Embryonic facial prominence (tissue), 1 donor: ENCODE data around the gene PILRB.
"Not testable (repeated sequence)": the region's sequence is repeated elsewhere in the genome, so short reads cannot be mapped to it uniquely, and the experiment has no call there.

Experiments
- DNase-seq: peaks from one replicate; pipeline ENCODE4 v3.0.0-alpha.2; 2016; ENCODE audit errors: extremely low spot score

The PILRB gene

GRCh38 chr7:100376066-100376465 is 18.1 kb downstream of the PILRB start:
- DNase-seq, result no peak

- DNase-seq, result no peak
These were observed 20.3 kb downstream of the PILRB start for GRCh38 chr7:100378114-100378755.

DNA sequence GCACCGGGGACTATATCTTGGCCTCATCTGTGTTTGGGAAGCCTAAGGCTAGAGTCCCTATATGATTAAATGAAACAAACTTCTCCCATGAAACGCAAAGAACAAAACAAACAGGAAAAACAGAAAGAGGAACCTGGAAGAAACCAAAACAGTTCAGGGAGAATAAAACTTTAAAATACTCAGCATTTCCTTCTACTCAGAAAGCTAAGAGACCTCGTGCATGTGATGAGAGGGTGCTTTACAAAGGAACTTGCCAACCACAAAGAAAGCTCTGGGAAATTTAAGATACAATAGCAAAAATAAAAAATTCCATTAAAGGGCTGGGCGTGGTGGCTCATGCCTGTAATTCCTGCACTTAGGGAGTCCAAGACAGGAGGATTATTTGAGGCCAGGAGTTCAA is 22.3 kb downstream of the PILRB start:
- DNase-seq, result no peak

DNA sequence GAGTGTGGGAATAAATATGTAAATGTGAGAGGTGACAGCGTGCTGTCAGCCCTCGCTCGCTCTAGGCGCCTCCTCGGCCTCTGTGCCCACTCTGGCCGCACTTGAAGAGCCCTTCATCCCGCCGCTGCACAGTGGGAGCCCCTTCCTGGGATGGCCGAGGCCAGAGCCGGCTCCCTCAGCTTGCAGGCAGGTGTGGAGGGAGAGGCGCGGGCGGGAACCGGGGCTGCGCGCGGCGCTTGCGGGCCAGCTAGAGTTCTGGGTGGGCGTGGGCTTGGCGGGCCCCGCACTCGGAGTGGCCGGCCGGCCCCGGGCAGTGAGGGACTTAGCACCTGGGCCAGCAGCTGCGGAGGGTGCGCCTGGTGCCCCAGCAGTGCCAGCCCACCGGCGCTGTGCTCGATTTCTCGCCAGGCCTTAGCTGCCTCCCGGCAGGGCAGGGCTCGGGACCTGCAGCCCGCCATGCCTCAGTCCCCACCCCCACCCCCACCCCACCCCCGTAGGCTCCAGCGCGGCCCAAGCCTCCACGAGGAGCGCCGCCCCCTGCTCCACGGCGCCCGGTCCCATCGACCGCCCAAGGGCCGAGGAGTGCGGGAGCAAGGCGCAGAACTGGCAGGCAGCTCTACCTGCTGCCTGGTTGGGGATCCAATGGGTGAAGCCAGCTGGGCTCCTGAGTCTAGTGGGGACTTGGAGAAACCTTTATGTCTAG is 23.8 kb downstream of the PILRB start:
- not testable (repeated sequence) for DNase-seq

DNA sequence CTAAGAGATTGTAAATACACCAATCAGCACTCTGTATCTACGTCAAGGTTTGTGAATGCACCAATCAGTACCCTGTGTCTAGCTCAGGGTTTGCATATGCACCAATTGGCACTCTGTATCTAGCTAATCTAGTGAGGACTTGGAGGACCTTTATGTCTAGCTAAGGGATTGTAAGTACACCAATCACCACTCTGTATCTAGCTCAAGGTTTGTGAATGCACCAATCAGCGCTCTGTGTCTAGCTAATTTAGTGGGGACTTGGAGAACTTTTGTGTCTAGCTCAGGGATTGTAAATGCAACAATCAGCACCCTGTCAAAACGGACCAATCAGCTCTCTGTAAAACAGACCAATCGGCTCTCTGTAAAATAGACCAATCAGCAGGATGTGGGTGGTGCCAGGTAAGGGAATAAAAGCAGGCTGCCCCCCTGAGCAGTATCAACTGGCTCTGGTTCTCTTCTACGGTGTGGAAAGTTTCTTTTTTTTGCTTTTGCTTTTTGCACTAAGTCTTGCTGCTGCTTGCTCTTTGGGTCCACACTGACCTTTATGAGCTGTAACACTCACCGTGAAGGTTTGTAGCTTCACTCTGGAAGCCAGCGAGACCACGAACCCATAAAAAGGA is 24.4 kb downstream of the PILRB start:
- not testable (repeated sequence) for DNase-seq

DNA sequence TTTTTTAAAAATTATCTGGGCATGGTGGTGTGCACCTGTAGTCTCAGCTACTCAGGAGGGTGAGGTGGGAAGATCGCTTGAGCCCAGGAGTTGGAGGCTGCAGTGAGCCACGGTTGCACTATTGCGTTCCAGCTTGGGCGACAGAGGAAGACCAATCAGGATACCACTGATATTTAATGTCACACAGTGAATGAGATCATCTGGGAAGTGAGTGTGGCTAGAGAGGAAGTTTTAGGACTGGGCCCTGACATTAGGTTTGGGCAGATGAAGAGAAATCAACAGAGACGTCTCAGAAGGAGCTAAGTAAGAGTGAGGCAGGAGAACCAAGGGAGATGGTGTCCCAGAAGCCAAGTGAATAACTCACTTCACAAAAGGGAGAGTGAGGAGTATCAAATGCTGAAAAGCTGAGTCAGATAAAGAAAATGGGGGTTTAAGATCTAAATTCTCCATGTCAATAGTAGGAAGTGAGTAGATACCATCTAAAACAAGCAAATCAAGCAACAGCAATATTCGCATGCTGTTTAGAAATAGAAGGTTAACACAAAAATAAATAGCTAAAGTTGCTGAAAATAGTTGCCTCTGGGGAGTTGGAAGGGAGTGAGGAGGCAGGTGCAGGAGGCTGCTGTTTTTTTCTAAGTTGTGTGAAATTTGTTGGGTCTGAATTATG is 26.8 kb downstream of the PILRB start:
- DNase-seq, result no peak

- no peak for DNase-seq
These were observed 29.0 kb downstream of the PILRB start for GRCh38 chr7:100386940-100387339.

GRCh38 chr7:100387695-100388094 is 29.8 kb downstream of the PILRB start:
- no peak for DNase-seq

GRCh38 chr7:100389437-100390088 is 31.6 kb downstream of the PILRB start:
- DNase-seq, result no peak

- no peak for DNase-seq
These were observed 32.5 kb downstream of the PILRB start for GRCh38 chr7:100390286-100391009.

DNA sequence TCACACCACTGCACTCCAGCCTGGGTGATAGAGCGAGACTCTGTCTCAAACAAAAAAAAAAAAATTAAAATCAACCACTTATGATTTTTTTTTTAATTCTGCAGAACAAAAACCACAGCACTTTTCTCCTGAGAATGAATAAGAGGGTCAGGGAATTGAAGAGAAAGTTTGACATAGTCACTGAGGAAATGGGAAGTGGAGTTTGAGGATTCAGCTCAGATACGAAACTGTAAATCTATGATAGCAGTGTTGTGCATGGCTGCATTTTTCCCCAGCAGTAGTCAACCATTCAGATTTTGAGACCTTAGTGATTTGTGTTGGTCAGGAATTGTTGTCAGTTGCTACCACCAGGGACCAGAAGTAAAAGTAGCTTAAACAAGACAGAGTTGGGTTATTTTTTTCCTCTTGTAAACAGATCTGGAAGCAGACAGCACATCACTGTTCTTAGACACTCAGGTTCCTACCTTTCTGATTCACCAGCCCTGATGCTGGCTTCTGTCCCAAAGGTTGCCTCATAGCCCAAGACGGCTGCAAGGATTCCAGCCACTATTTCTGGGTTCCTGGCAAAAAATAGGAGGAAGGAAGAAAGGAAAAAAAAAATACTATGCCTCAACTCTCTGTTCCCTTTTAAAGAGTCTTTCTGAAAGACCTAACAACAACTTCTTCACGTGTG is 35.5 kb downstream of the PILRB start:
- DNase-seq, result no peak

- no peak for DNase-seq
These were observed 36.2 kb downstream of the PILRB start for GRCh38 chr7:100394077-100394476.

DNA sequence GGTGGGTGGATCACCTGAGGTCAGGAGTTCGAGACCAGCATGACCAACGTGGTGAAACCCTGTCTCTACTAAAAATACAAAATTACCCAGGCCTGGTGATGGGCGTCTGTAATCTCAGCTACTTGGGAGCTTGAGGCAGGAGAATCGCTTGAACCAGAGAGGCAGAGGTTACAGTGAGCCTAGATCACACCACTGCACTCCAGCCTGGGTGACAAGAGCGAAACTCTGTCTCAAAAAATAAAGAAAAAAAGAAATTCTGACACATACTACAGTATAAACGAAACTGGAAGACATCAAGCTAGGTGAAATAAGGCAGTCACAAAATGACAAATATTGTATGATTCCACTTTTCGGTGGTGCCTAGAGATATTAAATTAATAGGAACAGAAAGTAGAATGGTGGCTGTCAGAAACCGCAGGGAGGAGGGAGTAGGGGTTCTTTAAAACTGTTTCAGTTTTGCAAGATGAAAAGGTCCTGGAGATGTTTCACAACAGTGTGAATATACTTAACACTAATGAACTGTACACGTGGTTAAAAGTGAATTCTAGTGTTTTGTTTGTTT is 38.6 kb downstream of the PILRB start:
- DNase-seq, result no peak

DNA sequence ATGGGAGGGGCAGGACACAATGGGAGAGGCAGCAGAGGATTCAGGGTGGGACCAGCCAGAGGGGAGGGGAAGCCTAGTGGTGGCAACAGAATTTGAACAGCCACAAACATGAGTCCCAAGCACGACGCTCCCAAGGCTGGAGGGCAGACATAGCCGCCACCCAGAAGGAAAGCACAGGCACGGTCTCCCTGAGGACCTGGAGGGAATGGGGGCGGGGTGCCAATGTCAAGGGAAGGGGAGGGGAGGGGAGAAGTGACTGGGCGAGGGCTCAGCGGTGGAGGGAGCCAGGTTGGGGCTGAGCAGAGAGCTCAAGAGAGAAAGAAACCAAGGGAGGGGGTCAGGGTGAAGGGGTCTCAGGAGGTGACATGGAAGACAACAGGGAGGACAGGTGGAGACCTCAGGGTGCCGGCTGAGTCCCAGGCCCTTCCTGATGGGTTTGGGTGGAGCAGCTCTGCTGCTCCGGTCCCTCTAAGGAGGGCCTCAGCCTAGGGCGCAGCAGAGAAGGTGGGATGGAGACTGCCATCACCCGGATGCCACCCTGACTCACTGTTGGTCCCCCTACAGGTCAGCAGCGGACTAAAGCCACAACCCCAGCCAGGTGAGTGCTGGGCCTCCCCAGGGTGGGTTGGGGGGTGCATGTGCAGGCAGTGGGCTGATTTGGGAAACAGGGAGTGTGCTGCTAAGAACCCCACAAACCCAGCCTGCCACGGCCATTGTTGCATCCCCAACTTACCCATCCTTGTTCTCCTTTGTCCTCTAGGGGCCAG is 39.6 kb downstream of the PILRB start:
- DNase-seq, result no peak

DNA sequence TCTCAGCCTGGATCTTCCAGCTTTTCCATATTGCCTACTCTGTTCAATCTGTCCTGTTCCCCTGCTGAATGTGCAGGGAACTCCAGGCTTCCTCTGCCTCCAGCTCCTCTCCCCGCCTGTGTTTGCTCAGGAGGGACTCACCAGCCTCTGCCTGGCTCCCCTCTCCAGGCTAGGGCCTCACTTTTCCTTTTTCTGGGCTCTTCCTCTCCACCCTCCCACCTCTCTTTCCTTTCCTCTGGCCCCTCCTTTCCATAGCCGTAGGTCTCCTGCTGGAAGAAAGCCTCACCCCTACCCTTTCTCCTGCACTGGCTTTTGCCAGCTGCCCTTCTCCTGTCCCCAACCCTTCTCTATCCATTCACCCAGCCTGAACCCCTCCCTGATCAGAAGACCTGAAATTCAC is 40.3 kb downstream of the PILRB start:
- DNase-seq, result no peak

- DNase-seq, result no peak
These were observed 42.1 kb downstream of the PILRB start for GRCh38 chr7:100400041-100400440.

DNA sequence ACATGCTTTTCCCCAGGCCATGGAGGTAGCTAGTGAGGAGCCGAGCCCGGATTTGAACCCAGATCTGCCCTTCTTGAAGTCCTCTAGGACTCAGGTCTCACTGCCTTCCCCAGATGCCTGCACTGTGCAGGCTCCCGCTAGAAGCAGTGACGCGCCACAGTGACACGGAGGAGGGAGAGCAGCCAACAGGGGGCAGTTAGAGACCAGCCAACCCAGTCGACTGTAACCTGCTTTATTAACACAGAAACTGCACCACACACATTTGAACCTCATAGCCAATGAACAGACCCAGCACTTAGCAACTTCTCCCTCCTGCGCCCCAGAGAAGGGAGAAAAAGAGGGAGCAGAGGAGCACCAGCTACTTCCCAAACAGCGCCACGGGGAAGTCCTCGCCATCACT is 42.7 kb downstream of the PILRB start:
- no peak for DNase-seq

DNA sequence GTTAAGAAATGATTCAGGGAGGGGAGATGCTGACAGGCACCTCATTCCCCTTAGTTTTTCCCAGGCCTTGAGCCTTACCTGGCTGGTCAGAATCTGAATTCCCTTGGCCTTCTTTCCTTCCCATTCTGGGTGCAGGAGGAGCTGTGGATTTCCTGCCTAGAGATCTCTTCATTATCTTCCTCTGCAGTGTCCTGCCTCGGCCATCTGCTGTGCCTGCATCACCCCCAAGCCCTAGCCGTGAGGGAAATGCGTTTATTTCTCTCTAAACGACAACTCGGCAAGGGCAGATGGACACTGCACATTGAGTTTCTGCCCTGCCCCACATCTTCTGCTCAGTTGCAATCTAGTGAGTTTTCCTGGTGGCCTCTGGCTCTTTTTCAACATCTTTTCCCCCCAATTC is 43.9 kb downstream of the PILRB start:
- DNase-seq, result no peak

GRCh38 chr7:100402241-100402640 is 44.3 kb downstream of the PILRB start:
- DNase-seq, result no peak

DNA sequence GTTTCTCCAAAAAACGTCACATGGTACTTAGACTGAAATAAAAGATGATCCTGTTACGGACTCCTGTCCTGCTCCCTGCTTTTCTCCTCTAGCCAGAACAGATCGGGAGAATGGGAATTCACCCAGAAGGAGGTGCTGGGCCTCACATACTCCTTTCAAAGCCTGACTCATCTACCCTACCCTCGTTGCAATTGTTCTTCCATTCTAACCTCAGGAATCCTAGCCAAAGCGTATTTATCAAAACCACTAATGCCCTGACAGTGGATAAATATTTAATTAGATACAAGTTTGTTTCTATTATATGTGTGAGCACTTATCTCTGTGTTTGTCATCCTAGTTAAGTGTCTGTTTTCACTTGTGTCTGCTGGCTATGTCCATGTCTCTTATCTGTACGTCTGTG is 48.9 kb downstream of the PILRB start:
- DNase-seq, result no peak
